DOHH2 (cell line): ENCODE results near the gene DIP2C.

Experiments used
- H3F3A ChIP-seq: fragments of 200-600 bp; sonication (generic), shearing (Covaris generic); 2 replicates; pipeline ENCODE4 v1.6.0; 2016; ENCODE audit warnings: antibody characterized with exemption, mild to moderate bottlenecking; ENCODE audit not compliant: control insufficient read depth, insufficient read depth
- H3K27ac ChIP-seq: fragments of 200-600 bp; sonication (generic); 2 replicates; pipeline ENCODE4 v1.5.1; 2014; ENCODE audit warnings: low read depth, mild to moderate bottlenecking, low read length, moderate library complexity
- H3K27me3 ChIP-seq: fragments of 200-600 bp; sonication (generic); 2 replicates; pipeline ENCODE4 v1.6.1; 2014; ENCODE audit warnings: mild to moderate bottlenecking, low read length, mixed read lengths; ENCODE audit not compliant: control insufficient read depth
- H3K36me3 ChIP-seq: fragments of 200-600 bp; sonication (generic); 2 replicates; pipeline ENCODE4 v1.6.1; 2014; ENCODE audit warnings: mild to moderate bottlenecking, low read length, moderate library complexity, mixed read lengths; ENCODE audit not compliant: control insufficient read depth
- H3K4me1 ChIP-seq: fragments of 200-600 bp; sonication (generic); 2 replicates; pipeline ENCODE4 v1.6.1; 2014; ENCODE audit warnings: mild to moderate bottlenecking, low read length, mixed read lengths; ENCODE audit not compliant: control insufficient read depth
- H3K4me2 ChIP-seq: fragments of 200-600 bp; sonication (generic); 2 replicates; pipeline ENCODE4 v1.6.0; 2014; ENCODE audit warnings: mild to moderate bottlenecking, low read length, moderate library complexity
- H3K4me3 ChIP-seq: fragments of 200-600 bp; sonication (generic); 2 replicates; pipeline ENCODE4 v1.5.1; 2014; ENCODE audit warnings: mild to moderate bottlenecking, low read length, mixed read lengths
- H3K79me2 ChIP-seq: fragments of 200-600 bp; sonication (generic); 2 replicates; pipeline ENCODE4 v1.6.1; 2014; ENCODE audit warnings: mild to moderate bottlenecking, low read length, mixed read lengths; ENCODE audit not compliant: control insufficient read depth
- H3K9me2 ChIP-seq: fragments of 200-600 bp; sonication (generic); replicated peaks from 2 replicates; pipeline ENCODE4 v1.6.1; 2014; ENCODE audit warnings: mild to moderate bottlenecking, low read length, mixed read lengths; ENCODE audit not compliant: control insufficient read depth
- H3K9me3 ChIP-seq: fragments of 200-600 bp; sonication (generic); 2 replicates; pipeline ENCODE4 v1.6.1; 2014; ENCODE audit warnings: antibody characterized with exemption, low read length, mixed read lengths; ENCODE audit not compliant: control insufficient read depth, insufficient read depth
- H4K20me1 ChIP-seq: fragments of 200-600 bp; sonication (generic); 2 replicates; pipeline ENCODE4 v1.6.0; 2014; ENCODE audit warnings: low read depth, mild to moderate bottlenecking, antibody characterized with exemption, low read length, moderate library complexity; ENCODE audit not compliant: control insufficient read depth, insufficient read depth
- CTCF ChIP-seq: fragments of 200-600 bp; sonication (generic); IDR thresholded peaks from one replicate; pipeline ENCODE4 v1.5.1; 2014; ENCODE audit warnings: antibody characterized with exemption, mild to moderate bottlenecking, low read depth, low read length; ENCODE audit not compliant: poor library complexity, severe bottlenecking
- EZH2phosphoT487 ChIP-seq: fragments of 200-600 bp; sonication (generic); IDR thresholded peaks from 2 replicates; pipeline ENCODE4 v1.6.1; 2017; ENCODE audit warnings: borderline replicate concordance, mild to moderate bottlenecking, antibody characterized with exemption, low read length, moderate library complexity, mixed read lengths

DIP2C gene

GRCh38 chr10:519716-520401 lies 169.6 kb downstream of the DIP2C start:
- Histone ChIP-seq H3K79me2 (no peaks in the 10 kb centered on the region), H3K4me2 (no peak overlapping the region), H3K27ac (peak overlapping the region; percentile 92; the same call in 1 of the 2 replicates), H3K9me2 (no peaks in the 10 kb centered on the region), H3K9me3 (no peaks in the 10 kb centered on the region), H3K4me1 (peaks cover 93% of the 10 kb centered on the region), H4K20me1 (no peaks in the 10 kb centered on the region), H3F3A (peaks cover 41% of the 10 kb centered on the region), H3K4me3 (no peak overlapping the region), H3K36me3 (no peaks in the 10 kb centered on the region; the same call in 1 of the 2 replicates), H3K27me3 (no peaks in the 10 kb centered on the region)
- TF ChIP-seq CTCF (no peak), EZH2phosphoT487 (no peak)

GRCh38 chr10:519055-519715 lies 170.3 kb downstream of the DIP2C start:
- peaks cover 6% of the 10 kb centered on the region for H3K79me2 ChIP-seq
- peaks cover 93% of the 10 kb centered on the region for H3K4me1 ChIP-seq
- H3K4me3 ChIP-seq, result no peak overlapping the region
- no peak overlapping the region for H3K4me2 ChIP-seq
- peaks cover 3% of the 10 kb centered on the region; the same call in 1 of the 2 replicates for H3K36me3 ChIP-seq
- TF ChIP-seq EZH2phosphoT487 (no peak), CTCF (no peak)
- H3K27ac ChIP-seq, result no peak overlapping the region
- H4K20me1 ChIP-seq, result no peaks in the 10 kb centered on the region
- H3K9me2 ChIP-seq, result no peaks in the 10 kb centered on the region
- H3K9me3 ChIP-seq, result no peaks in the 10 kb centered on the region
- H3K27me3 ChIP-seq, result no peaks in the 10 kb centered on the region
- peaks cover 44% of the 10 kb centered on the region for H3F3A ChIP-seq

- Histone ChIP-seq H3K4me2 (no peak overlapping the region), H3K9me3 (no peaks in the 10 kb centered on the region), H3K36me3 (peaks cover 12% of the 10 kb centered on the region), H3K79me2 (peaks cover 18% of the 10 kb centered on the region), H3K27me3 (no peaks in the 10 kb centered on the region), H3K27ac (peak overlapping the region; percentile 13), H3K4me1 (peaks cover 93% of the 10 kb centered on the region), H3K9me2 (no peaks in the 10 kb centered on the region), H3F3A (peaks cover 54% of the 10 kb centered on the region), H3K4me3 (no peak overlapping the region), H4K20me1 (no peaks in the 10 kb centered on the region)
- TF ChIP-seq CTCF, result no peak
- TF ChIP-seq EZH2phosphoT487, result no peak
These were observed 171.5 kb downstream of the DIP2C start for GRCh38 chr10:517872-518475.
